ENCODE data around the gene DTD2. TPM values are rescaled to one million over a fixed set of nuclear protein-coding genes. Genes with fewer than 3 reads are reported as not detected.
"Not testable (repeated sequence)": the region's sequence is repeated elsewhere in the genome, so short reads cannot be mapped to it uniquely, and the experiment has no call there.

The DTD2 gene
- total RNA-seq, 1 donor from 2014 or later = 30.8 TPM

DNA sequence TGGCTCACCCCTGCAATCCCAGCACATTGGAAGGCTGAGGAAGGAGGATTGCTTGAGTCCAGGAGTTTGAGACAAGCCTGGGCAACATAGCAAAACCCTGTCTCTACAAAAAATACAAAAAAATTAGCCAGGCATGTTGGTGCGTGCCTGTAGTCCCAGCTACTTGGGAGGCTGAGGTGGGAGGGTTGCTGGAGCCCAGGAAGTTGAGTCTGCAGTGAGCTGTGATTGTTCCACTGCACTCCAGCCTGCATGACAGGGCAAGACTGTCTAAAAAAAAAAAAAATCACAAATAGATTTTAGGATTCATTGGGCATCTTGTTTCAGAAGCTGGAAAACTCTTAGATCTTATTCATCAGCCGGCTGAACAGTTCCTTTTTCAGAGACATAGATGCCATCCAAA lies 5.1 kb upstream of the DTD2 start:
- intact Hi-C loops (cut with micrococcal nuclease); DNase-seq; H3K4me3 Mint-ChIP-seq; H3K36me3 Mint-ChIP-seq (ENCODE audit: low read depth); H3K9me3 Mint-ChIP-seq; H3K27ac Mint-ChIP-seq; H3K27me3 Mint-ChIP-seq: not testable (repeated sequence)
- peaks cover 11% of the 10 kb centered on the region for H3K4me1 Mint-ChIP-seq

DNA sequence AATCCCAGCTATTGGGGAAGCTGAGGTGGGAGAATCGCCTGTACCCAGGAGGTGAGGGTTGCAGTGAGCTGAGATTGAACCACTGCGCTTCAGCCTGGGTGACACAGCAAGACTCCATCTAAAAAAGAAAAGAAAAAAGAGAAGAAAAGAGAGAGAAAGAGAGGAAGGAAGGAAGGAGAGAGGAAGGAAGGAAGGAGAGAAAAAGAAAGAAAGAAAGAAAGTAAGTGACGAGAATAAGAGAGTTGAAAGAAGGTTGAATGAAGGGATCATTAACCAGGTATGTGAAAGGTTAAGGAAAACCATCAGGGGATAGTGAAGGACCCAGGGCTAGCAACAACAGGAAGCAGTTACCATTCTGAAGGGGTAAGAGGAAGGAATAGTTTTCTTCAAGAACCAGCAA lies 4.2 kb upstream of the DTD2 start:
- intact Hi-C loops (cut with micrococcal nuclease) = no loop called here
- DNase-seq = no peak
- H3K27ac Mint-ChIP-seq = no peak overlapping the region
- no peak overlapping the region for H3K4me3 Mint-ChIP-seq
- H3K36me3 Mint-ChIP-seq (ENCODE audit: low read depth) = peaks cover 1% of the 10 kb centered on the region
- peaks cover 15% of the 10 kb centered on the region for H3K4me1 Mint-ChIP-seq
- no peaks in the 10 kb centered on the region for H3K9me3 Mint-ChIP-seq
- peaks cover 4% of the 10 kb centered on the region for H3K27me3 Mint-ChIP-seq

DNA sequence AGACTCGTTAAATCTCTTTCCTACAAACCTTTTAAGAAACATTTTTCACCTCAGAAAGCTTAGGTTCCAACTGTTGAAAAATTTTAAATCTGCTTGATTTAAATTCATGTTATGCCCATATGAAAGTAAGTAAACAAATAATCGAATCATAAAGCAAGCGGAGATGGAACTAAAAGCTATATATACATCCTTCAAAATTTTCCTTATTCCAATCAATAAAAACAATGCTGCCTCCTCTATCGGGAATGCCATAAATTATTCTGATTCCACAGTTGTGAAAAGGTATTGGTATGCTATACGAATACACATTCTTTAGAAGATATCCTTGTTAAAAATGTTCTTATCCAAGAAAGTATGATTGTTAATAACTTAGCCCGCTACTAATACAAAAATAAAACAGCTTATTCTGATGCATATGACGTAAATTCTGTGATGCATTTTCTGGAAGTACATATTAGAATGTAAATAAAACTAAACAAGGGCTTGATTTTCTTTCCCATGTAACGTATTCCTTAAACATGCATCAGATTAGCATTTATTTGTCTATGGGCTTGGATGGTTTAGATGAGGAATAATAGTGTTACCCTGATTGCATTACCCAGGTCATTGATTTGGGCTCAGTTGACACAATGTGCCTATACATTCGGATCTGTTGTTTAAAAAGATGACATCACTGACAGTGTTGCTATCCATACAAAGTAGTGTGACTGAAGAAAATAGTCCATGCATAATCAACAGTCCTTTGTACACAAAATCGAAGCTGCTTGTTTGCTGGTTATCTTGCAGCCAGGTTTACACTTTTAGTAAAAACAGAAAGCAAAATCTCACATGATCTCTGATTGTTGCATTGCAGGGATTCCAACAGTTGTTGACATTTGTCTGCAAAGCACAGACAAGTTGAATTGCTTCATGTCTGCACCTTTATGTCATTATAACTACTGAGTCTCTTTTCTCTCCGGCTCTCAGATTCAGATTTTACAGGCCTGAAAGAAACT lies 656 bp upstream of the DTD2 start:
- H3K4me3 Mint-ChIP-seq = peak overlapping the region; percentile 95

DNA sequence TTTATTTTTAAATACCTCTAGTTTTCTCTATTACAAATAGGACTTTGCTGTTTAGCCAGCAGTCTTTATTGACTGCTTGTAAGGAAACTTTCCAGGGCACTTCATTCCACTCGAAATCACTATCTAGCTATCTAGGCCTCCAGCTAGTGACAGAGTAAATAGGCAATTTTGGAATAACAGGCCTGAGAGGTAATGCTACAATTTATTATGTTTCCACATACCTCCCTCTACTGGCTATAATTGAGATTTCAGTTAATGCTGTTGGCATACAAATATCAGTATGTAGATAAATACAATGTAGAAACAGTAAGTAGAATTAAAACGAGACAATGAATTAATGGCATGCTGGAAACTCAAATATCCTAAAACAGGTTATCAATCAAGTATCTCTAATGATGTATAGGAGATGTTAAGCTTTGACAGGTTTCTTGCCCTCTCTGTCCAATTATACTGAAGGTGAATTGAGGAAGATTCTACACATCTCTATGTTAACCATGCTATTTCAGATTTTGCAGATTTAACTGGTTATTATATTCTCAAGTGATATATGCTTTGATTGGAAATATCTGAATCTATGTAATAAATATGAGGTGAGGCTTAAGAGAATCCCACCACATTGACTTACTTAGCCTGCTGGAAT lies 7.2 kb downstream of the DTD2 start:
- Mint-ChIP-seq H3K27me3 (no peaks in the 10 kb centered on the region), H3K36me3 (ENCODE audit: low read depth) (peaks cover 24% of the 10 kb centered on the region), H3K27ac (no peak overlapping the region), H3K4me1 (peaks cover 2% of the 10 kb centered on the region), H3K9me3 (no peaks in the 10 kb centered on the region), H3K4me3 (no peak overlapping the region)
- no peak for DNase-seq
- intact Hi-C loops (cut with micrococcal nuclease) = loop anchor here (2.0 kb wide), 1 partner anchor 179 kb away; no protein-coding TSS in a partner anchor

More for the DNA sequence above, 656 bp upstream of the DTD2 start:
- Mint-ChIP-seq H3K4me1 (peaks cover 24% of the 10 kb centered on the region), H3K27me3 (peaks cover 4% of the 10 kb centered on the region), H3K27ac (peak overlapping the region; percentile 98), H3K36me3 (ENCODE audit: low read depth) (peaks cover 6% of the 10 kb centered on the region), H3K9me3 (no peaks in the 10 kb centered on the region)
- intact Hi-C loops (cut with micrococcal nuclease) = loop anchor here (1.0 to 5.0 kb wide), 9 partner anchors 38 to 899 kb away; partner anchors contain the start of genes G2E3, HEATR5A, SCFD1 and STRN3
- no peak for DNase-seq

DNA sequence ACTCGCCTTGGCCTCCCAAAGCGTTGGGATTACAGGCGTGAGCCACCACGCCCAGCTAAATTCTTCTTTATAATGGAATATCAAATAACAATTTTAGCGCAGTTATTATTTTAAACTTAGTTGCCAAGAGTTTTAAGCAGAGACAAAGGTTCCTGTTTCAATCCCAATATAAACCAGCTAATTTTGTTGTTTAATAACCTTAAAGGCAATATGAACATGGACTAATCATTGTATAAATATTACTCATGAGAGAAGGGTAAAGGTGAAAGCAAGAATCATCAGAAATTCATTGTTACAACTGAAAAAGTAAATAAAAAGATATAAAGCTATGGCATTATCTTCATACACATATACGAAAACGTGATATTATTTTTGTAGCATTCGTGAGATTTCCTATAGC lies 8.2 kb downstream of the DTD2 start:
- intact Hi-C loops (cut with micrococcal nuclease) = no loop called here
- Mint-ChIP-seq H3K4me1 (no peaks in the 10 kb centered on the region), H3K36me3 (ENCODE audit: low read depth) (peaks cover 25% of the 10 kb centered on the region), H3K4me3 (no peak overlapping the region), H3K27me3 (no peaks in the 10 kb centered on the region), H3K27ac (no peak overlapping the region), H3K9me3 (no peaks in the 10 kb centered on the region)
- DNase-seq = no peak

DNA sequence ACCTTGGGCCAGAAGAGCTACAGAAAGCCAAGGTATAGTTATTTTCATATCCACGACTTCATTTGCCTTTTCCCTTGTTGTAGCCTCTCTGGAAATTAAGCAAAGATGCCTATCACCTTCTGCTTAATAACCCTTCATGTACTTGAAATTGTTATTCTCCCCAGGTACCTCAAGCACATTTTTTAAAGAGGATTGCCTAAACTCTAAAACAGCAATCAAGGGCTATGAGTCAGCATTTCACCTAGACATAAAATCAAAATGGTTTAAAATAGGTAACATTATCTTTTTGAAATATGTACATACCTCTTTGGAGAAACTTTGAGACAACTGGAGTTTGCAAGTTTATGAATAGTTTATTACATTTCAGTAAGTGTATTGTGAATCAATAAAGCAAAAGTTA lies 11.6 kb downstream of the DTD2 start:
- peaks cover 21% of the 10 kb centered on the region for H3K36me3 Mint-ChIP-seq (ENCODE audit: low read depth)
- no peaks in the 10 kb centered on the region for H3K4me1 Mint-ChIP-seq
- no peaks in the 10 kb centered on the region for H3K9me3 Mint-ChIP-seq
- no peaks in the 10 kb centered on the region for H3K27me3 Mint-ChIP-seq
- H3K27ac Mint-ChIP-seq = no peak overlapping the region
- no peak overlapping the region for H3K4me3 Mint-ChIP-seq
- intact Hi-C loops (cut with micrococcal nuclease) = no loop called here
- no peak for DNase-seq

DNA sequence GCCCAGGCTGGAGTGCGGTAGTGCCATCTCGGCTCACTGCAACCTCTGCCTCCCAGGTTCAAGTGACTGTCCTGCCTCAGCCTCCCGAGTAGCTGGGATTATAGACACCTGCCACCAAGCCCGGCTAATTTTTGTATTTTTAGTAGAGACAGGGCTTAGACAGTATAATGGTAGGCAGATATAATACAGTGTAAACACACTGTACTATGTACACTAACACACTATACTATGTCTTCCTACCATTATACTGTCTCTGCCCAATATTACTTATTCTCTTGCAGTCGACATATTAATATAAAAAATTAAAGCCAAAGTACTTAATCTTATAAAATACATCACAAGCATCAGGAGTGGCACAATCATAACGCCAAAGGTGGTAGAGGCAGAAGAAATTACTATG lies 15.0 kb downstream of the DTD2 start:
- Mint-ChIP-seq H3K36me3 (ENCODE audit: low read depth) (peaks cover 18% of the 10 kb centered on the region), H3K4me3 (no peak overlapping the region), H3K9me3 (no peaks in the 10 kb centered on the region), H3K4me1 (no peaks in the 10 kb centered on the region), H3K27me3 (no peaks in the 10 kb centered on the region), H3K27ac (no peak overlapping the region)
- no peak for DNase-seq
- intact Hi-C loops (cut with micrococcal nuclease) = no loop called here

DNA sequence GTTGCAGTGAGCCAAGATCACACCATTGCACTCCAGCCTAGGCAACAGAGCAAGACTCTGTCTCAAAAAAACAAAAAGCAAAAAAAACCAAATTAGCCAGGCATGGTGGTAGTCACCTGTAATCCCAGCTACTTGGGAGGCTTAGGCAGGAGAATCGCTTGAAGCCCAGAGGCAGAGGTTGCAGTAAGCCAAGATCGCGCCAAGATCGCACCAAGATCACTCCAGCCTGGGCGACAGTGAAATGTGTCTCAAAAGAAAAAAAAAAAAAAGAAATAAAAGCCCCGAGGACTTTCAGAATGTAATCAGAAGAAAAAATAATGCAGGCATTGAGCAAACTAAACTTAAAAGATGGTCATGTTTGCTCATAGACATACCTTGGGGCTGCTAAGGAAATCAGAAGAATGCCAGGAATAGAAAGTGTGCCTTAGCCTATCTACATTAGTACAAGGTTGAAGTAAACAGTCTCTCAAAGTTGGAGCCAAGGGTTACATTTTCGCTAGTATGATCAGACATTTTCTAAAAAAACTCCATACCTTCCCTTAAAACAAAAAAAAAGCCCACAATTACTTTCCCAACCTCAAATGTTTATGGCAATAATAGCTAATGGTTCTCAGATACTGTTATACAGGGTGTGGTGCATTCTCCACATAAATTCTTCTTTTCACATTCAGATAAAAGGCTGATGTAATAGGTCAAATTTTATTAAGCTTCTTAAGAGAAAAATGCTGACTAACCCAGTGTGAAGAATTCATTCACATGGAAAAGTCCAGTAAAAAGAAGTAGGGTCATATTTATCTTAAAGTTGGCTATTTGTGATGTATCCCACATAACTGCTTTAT lies 15.8 kb downstream of the DTD2 start:
- no peak for DNase-seq
- no peaks in the 10 kb centered on the region for H3K9me3 Mint-ChIP-seq
- H3K27me3 Mint-ChIP-seq = no peaks in the 10 kb centered on the region
- H3K27ac Mint-ChIP-seq = no peak overlapping the region
- H3K4me1 Mint-ChIP-seq = no peaks in the 10 kb centered on the region
- peaks cover 18% of the 10 kb centered on the region for H3K36me3 Mint-ChIP-seq (ENCODE audit: low read depth)
- no peak overlapping the region for H3K4me3 Mint-ChIP-seq
- intact Hi-C loops (cut with micrococcal nuclease) = no loop called here

DNA sequence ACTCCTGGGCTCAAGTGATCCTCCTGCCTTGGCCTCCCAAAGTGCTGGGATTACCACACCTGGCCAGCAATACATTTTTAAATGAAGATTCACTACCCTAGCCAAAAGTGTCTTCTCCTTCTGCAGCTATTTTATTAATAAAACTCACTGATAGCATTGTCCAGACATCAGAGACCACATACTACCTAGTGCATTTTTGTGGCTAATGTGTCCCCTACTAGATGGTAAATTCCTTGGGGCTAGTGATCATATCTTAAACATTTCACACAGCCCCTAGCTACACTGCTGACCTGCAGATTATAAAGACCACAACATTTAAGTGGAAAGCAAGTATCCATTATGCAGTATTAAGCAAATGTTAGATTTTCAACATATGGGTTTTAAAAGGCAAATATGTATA lies 17.0 kb downstream of the DTD2 start:
- Mint-ChIP-seq H3K4me3 (no peak overlapping the region), H3K27ac (no peak overlapping the region), H3K4me1 (no peaks in the 10 kb centered on the region), H3K36me3 (ENCODE audit: low read depth) (peaks cover 13% of the 10 kb centered on the region), H3K27me3 (no peaks in the 10 kb centered on the region), H3K9me3 (no peaks in the 10 kb centered on the region)
- intact Hi-C loops (cut with micrococcal nuclease) = no loop called here
- no peak for DNase-seq

DNA sequence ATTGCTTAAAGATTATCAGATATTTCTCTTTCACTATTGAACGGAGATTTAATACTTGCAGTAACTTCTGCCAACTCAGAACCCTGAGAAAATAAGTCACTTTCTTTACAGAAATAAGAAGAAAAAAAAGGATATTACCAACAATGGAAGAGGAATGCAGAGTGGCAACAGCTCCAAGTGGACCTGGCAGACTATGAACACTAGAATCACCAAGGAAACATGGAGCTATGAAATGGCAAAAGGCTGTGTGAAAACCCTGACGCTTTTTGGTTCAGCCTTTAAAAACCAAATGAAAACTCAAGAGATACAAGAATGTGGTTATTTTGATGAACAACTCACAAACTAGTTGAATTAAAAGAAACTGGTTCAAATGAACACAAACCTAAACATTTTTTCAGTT lies 17.7 kb downstream of the DTD2 start:
- Mint-ChIP-seq H3K9me3 (no peaks in the 10 kb centered on the region), H3K36me3 (ENCODE audit: low read depth) (peaks cover 13% of the 10 kb centered on the region), H3K27me3 (no peaks in the 10 kb centered on the region), H3K27ac (no peak overlapping the region), H3K4me1 (no peaks in the 10 kb centered on the region), H3K4me3 (no peak overlapping the region)
- intact Hi-C loops (cut with micrococcal nuclease) = no loop called here
- no peak for DNase-seq

DNA sequence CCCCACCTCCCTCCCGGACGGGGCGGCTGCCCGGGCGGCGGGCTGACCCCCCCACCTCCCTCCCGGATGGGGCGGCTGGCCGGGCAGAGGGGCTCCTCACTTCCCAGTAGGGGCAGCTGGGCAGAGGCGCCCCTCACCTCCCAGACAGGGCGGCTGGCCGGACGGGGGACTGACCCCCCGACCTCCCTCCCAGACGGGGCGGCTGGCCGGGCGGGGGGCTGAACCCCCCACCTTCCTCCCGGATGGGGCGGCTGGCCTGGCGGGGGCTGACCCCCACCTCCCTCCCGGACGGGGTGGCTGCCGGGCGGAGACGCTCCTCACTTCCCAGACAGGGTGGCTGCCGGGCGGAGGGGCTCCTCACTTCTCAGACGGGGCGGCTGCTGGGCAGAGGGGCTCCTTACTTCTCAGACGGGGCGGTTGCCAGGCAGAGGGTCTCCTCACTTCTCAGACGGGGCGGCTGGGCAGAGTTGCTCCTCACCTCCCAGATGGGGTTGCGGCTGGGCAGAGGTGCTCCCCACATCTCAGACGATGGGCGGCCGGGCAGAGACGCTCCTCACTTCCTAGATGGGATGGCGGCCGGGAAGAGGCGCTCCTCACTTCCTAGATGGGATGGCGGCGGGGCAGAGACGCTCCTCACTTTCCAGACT lies 20.1 kb downstream of the DTD2 start:
- DNase-seq; H3K27me3 Mint-ChIP-seq; intact Hi-C loops (cut with micrococcal nuclease); H3K4me1 Mint-ChIP-seq; H3K9me3 Mint-ChIP-seq; H3K4me3 Mint-ChIP-seq; H3K27ac Mint-ChIP-seq: not testable (repeated sequence)
- peaks cover 12% of the 10 kb centered on the region for H3K36me3 Mint-ChIP-seq (ENCODE audit: low read depth)

DNA sequence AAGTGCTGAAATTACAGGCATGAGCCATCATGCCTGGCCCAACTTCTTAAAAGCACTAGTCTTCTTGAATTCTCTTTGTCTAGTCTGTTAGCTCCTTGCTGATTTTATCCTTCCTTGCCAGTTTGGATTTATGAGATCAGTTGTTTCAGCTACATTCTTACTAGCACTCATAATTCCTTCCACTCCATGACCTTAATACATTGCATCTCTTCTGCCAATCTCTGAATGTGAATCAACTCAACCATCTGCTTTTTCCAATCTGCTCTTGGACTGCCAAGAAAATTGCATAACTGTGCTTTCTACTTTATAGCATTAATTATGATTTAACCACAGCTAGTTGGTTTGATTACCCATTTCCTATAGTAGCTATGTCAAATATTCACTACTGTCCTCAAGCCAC lies 22.0 kb downstream of the DTD2 start:
- DNase-seq = no peak
- peaks cover 14% of the 10 kb centered on the region for H3K36me3 Mint-ChIP-seq (ENCODE audit: low read depth)
- no peak overlapping the region for H3K4me3 Mint-ChIP-seq
- no peak overlapping the region for H3K27ac Mint-ChIP-seq
- H3K27me3 Mint-ChIP-seq = no peaks in the 10 kb centered on the region
- peaks cover 10% of the 10 kb centered on the region for H3K9me3 Mint-ChIP-seq
- peaks cover 4% of the 10 kb centered on the region for H3K4me1 Mint-ChIP-seq
- intact Hi-C loops (cut with micrococcal nuclease) = no loop called here

DNA sequence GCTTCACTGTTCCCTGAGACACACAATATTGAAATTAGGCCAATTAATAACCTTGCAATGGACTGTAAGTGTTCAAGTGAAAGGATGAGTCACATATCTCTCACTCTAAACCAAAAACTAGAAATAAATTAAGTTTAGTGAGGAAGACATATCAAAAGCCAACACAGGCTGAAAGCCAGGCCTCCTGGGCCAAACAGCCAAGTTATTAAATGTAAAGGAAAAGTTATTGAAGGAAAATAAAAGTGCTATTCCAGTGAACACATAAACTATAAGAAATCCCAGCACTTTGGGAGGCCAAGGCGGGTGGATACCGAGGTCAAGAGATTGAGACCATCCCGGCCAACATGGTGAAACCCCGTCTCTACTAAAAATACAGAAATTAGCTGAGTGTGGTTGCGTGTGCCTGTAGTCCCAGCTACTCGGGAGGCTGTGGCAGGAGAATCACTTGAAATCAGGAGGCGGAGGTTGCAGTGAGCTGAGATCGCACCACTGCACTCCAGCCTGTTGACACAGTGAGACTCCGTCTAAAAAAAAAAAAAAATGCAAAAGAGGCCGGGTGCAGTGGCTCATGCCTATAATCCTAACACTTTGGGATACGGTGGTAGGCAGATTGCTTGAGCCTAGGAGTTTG lies 26.6 kb downstream of the DTD2 start:
- Mint-ChIP-seq H3K4me1 (peaks cover 8% of the 10 kb centered on the region), H3K36me3 (ENCODE audit: low read depth) (peaks cover 4% of the 10 kb centered on the region), H3K27ac (peak overlapping the region; percentile 21), H3K4me3 (no peak overlapping the region), H3K27me3 (no peaks in the 10 kb centered on the region), H3K9me3 (peaks cover 10% of the 10 kb centered on the region)
- intact Hi-C loops (cut with micrococcal nuclease) = no loop called here
- no peak for DNase-seq

Data from activated CD4-positive, alpha-beta T cell treated with anti-CD3 and anti-CD28 coated beads, Interleukin-2, amount 10 ng/mL, durations not matched to agents 24 days and 14 days (primary cell).